ENCODE data around the gene ZCCHC14. TPM values are rescaled to one million over a fixed set of nuclear protein-coding genes. Genes with fewer than 3 reads are reported as not detected.
"Not testable (repeated sequence)": the region's sequence is repeated elsewhere in the genome, so short reads cannot be mapped to it uniquely, and the experiment has no call there.

ZCCHC14 gene
- total RNA-seq, 1 donor from 2014 or later, result 19.0 TPM

- FAIRE-seq, result no peak
- no peak for TF ChIP-seq EZH2 (IDR thresholded peaks at IDR 0.05; ENCODE audit: insufficient read depth, low read length)
- no peak for TF ChIP-seq CTCF (IDR thresholded peaks at IDR 0.05; ENCODE audit: insufficient read depth, low read depth, low read length)
Measured at GRCh38 chr16:87505834-87506233, 13.0 kb upstream of the ZCCHC14 start.

GRCh38 chr16:87503232-87503937 lies 10.6 kb upstream of the ZCCHC14 start:
- not testable (repeated sequence) for H4K20me1 ChIP-seq (ENCODE audit: insufficient read depth, low read length); H2AFZ ChIP-seq (ENCODE audit: low read depth, low read length); H3K36me3 ChIP-seq (ENCODE audit: insufficient read depth, low read length); H3K4me3 Mint-ChIP-seq (ENCODE audit: unreplicated experiment); H3K4me2 ChIP-seq (ENCODE audit: low read length); FAIRE-seq; H3K9me3 ChIP-seq (ENCODE audit: insufficient read depth, low read depth, low read length); DNase-seq (ENCODE audit: low read depth); H3K36me3 Mint-ChIP-seq (ENCODE audit: low read depth, unreplicated experiment); H3K9ac ChIP-seq (ENCODE audit: low read length); H3K9me3 Mint-ChIP-seq (ENCODE audit: unreplicated experiment); H3K4me3 ChIP-seq (ENCODE audit: insufficient read depth, low read depth, low read length); H3K27ac Mint-ChIP-seq (ENCODE audit: unreplicated experiment); H3K27ac ChIP-seq (ENCODE audit: low read depth, low read length); H3K79me2 ChIP-seq (ENCODE audit: insufficient read depth, low read length)
- Mint-ChIP-seq H3K27me3 (ENCODE audit: low read depth, unreplicated experiment) (peaks cover 19% of the 10 kb centered on the region), H3K4me1 (ENCODE audit: low read depth, unreplicated experiment) (peaks cover 12% of the 10 kb centered on the region)
- H3K4me1 ChIP-seq (ENCODE audit: insufficient read depth, low read length), result peaks cover 11% of the 10 kb centered on the region
- H3K27me3 ChIP-seq (ENCODE audit: insufficient read depth, low read length), result peaks cover 18% of the 10 kb centered on the region

More at GRCh38 chr16:87505834-87506233, 13.0 kb upstream of the ZCCHC14 start:
- Mint-ChIP-seq H3K27me3 (ENCODE audit: low read depth, unreplicated experiment) (peaks cover 19% of the 10 kb centered on the region), H3K36me3 (ENCODE audit: low read depth, unreplicated experiment) (peaks cover 4% of the 10 kb centered on the region), H3K9me3 (ENCODE audit: unreplicated experiment) (peaks cover 5% of the 10 kb centered on the region), H3K4me1 (ENCODE audit: low read depth, unreplicated experiment) (no peaks in the 10 kb centered on the region), H3K4me3 (ENCODE audit: unreplicated experiment) (no peak overlapping the region), H3K27ac (ENCODE audit: unreplicated experiment) (no peak overlapping the region)
- H3K27me3 ChIP-seq (ENCODE audit: insufficient read depth, low read length), result peaks cover 18% of the 10 kb centered on the region
- no peak overlapping the region for H3K9ac ChIP-seq (ENCODE audit: low read length)
- DNase-seq (ENCODE audit: low read depth), result no peak
- H3K4me1 ChIP-seq (ENCODE audit: insufficient read depth, low read length), result no peaks in the 10 kb centered on the region
- H3K4me3 ChIP-seq (ENCODE audit: insufficient read depth, low read depth, low read length), result no peak overlapping the region
- H3K36me3 ChIP-seq (ENCODE audit: insufficient read depth, low read length), result no peaks in the 10 kb centered on the region
- no peaks in the 10 kb centered on the region for H3K79me2 ChIP-seq (ENCODE audit: insufficient read depth, low read length)
- H2AFZ ChIP-seq (ENCODE audit: low read depth, low read length), result no peak overlapping the region
- H4K20me1 ChIP-seq (ENCODE audit: insufficient read depth, low read length), result no peaks in the 10 kb centered on the region
- no peaks in the 10 kb centered on the region for H3K9me3 ChIP-seq (ENCODE audit: insufficient read depth, low read depth, low read length)
- H3K27ac ChIP-seq (ENCODE audit: low read depth, low read length), result no peak overlapping the region
- H3K4me2 ChIP-seq (ENCODE audit: low read length), result no peak overlapping the region

GRCh38 chr16:87502308-87502969 lies 9.6 kb upstream of the ZCCHC14 start:
- no peaks in the 10 kb centered on the region for H3K36me3 Mint-ChIP-seq (ENCODE audit: low read depth, unreplicated experiment)
- no peak for TF ChIP-seq EZH2 (IDR thresholded peaks at IDR 0.05; ENCODE audit: insufficient read depth, low read length)
- TF ChIP-seq CTCF (IDR thresholded peaks at IDR 0.05; ENCODE audit: insufficient read depth, low read depth, low read length), result no peak

More at GRCh38 chr16:87502308-87502969, 9.6 kb upstream of the ZCCHC14 start:
- no peak overlapping the region for H3K4me3 ChIP-seq (ENCODE audit: insufficient read depth, low read depth, low read length)
- DNase-seq (ENCODE audit: low read depth) (no peak), FAIRE-seq (peak; percentile 39)
- H3K79me2 ChIP-seq (ENCODE audit: insufficient read depth, low read length), result no peaks in the 10 kb centered on the region
- Mint-ChIP-seq H3K4me1 (ENCODE audit: low read depth, unreplicated experiment) (peaks cover 14% of the 10 kb centered on the region), H3K9me3 (ENCODE audit: unreplicated experiment) (no peaks in the 10 kb centered on the region), H3K4me3 (ENCODE audit: unreplicated experiment) (no peak overlapping the region), H3K27me3 (ENCODE audit: low read depth, unreplicated experiment) (peaks cover 19% of the 10 kb centered on the region), H3K27ac (ENCODE audit: unreplicated experiment) (no peak overlapping the region)
- no peak overlapping the region for H3K9ac ChIP-seq (ENCODE audit: low read length)
- no peaks in the 10 kb centered on the region for H4K20me1 ChIP-seq (ENCODE audit: insufficient read depth, low read length)
- H3K9me3 ChIP-seq (ENCODE audit: insufficient read depth, low read depth, low read length), result no peaks in the 10 kb centered on the region
- H3K27me3 ChIP-seq (ENCODE audit: insufficient read depth, low read length), result peaks cover 12% of the 10 kb centered on the region
- no peak overlapping the region for H2AFZ ChIP-seq (ENCODE audit: low read depth, low read length)
- H3K4me1 ChIP-seq (ENCODE audit: insufficient read depth, low read length), result peaks cover 11% of the 10 kb centered on the region
- no peaks in the 10 kb centered on the region for H3K36me3 ChIP-seq (ENCODE audit: insufficient read depth, low read length)
- no peak overlapping the region for H3K27ac ChIP-seq (ENCODE audit: low read depth, low read length)
- no peak overlapping the region for H3K4me2 ChIP-seq (ENCODE audit: low read length)
